Activated CD8-positive, alpha-beta T cell treated with anti-CD3 and anti-CD28 coated beads for 36 hours (primary cell): ENCODE results near the gene CCNI. TPM values are rescaled to one million over a fixed set of nuclear protein-coding genes. Genes with fewer than 3 reads are reported as not detected.
"Not testable (repeated sequence)": the region's sequence is repeated elsewhere in the genome, so short reads cannot be mapped to it uniquely, and the experiment has no call there.

ENCODE experiments used
- ATAC-seq: fragments of 200-7000 bp; cut with Tn5 transposase; one replicate; pipeline ENCODE4 v1.10.0; 2021; ENCODE audit warnings: mild to moderate bottlenecking, moderate library complexity
- CTCF ChIA-PET: fragments of 350-600 bp; sonication (Branson Sonifier 250); formaldehyde crosslinking; loops from one replicate; lab custom pipeline; 2021; ENCODE audit warnings: antibody characterized with exemption; lab: Charles Lee
- POLR2A ChIA-PET: fragments of 350-600 bp; sonication (Branson Sonifier 250); formaldehyde crosslinking; loops from one replicate; lab custom pipeline; 2021; ENCODE audit warnings: antibody characterized with exemption; lab: Charles Lee
- DNase-seq: peaks from one replicate; pipeline ENCODE4 v3.0.0-alpha.2; 2020
- H3K27ac Mint-ChIP-seq: one replicate; pipeline ENCODE4 v1.8.0; 2021; ENCODE audit warnings: mild to moderate bottlenecking, mixed read lengths
- H3K27me3 Mint-ChIP-seq: one replicate; pipeline ENCODE4 v1.8.0; 2021; ENCODE audit warnings: mixed read lengths
- H3K36me3 Mint-ChIP-seq: one replicate; pipeline ENCODE4 v1.8.0; 2021; ENCODE audit warnings: low read depth, mixed read lengths
- H3K4me1 Mint-ChIP-seq: one replicate; pipeline ENCODE4 v1.8.0; 2021; ENCODE audit warnings: low read depth, mixed read lengths
- H3K4me3 Mint-ChIP-seq: one replicate; pipeline ENCODE4 v1.8.0; 2021; ENCODE audit warnings: mild to moderate bottlenecking, moderate library complexity, mixed read lengths
- H3K9me3 Mint-ChIP-seq: one replicate; pipeline ENCODE4 v1.8.0; 2021; ENCODE audit warnings: mixed read lengths
- CTCF ChIP-seq: fragments of 200-600 bp; IDR thresholded peaks from one replicate; pipeline ENCODE4 v1.8.0; 2022; ENCODE audit warnings: antibody characterized with exemption, mild to moderate bottlenecking
- intact Hi-C: fragments of 100-400 bp; cut with micrococcal nuclease; formaldehyde crosslinking; loops from one replicate; pipeline ENCODE4 v1.10.0; 2022
- total RNA-seq, 2 experiments: library from RNA; stranded (reverse); gene quantifications; one replicate each; pipeline ENCODE4 v1.2.3, GENCODE V29; 2021

CCNI gene
- total RNA-seq, 2 experiments from 2014 or later, result 257 to 272 TPM

GRCh38 chr4:77074381-77074831, 1.4 kb downstream of the CCNI start:
- peaks cover 44% of the 10 kb centered on the region for H3K4me1 Mint-ChIP-seq
- no peak for DNase-seq
- ATAC-seq, result no peak

GRCh38 chr4:77073981-77074380, 1.8 kb downstream of the CCNI start:
- no peak overlapping the region for H3K4me3 Mint-ChIP-seq
- no peak for ATAC-seq
- intact Hi-C loops, result loop anchor here (5.0 kb wide), 1 partner anchor 128 kb away; no protein-coding TSS in a partner anchor
- peaks cover 45% of the 10 kb centered on the region for H3K4me1 Mint-ChIP-seq
- no peak overlapping the region for H3K27ac Mint-ChIP-seq
- ChIA-PET POLR2A (interaction anchor here (0.7 to 3.5 kb wide), 4 partner anchors 8 to 120 kb away, joined by 3 to 13 read pairs (median 3); no protein-coding TSS in a partner anchor), CTCF (interaction anchor here (1.0 to 4.5 kb wide), 7 partner anchors 9 to 130 kb away, joined by 3 to 26 read pairs (median 4); no protein-coding TSS in a partner anchor)
- H3K27me3 Mint-ChIP-seq, result no peaks in the 10 kb centered on the region
- no peaks in the 10 kb centered on the region for H3K9me3 Mint-ChIP-seq
- H3K36me3 Mint-ChIP-seq, result peaks cover 24% of the 10 kb centered on the region
- TF ChIP-seq CTCF, result no peak
- no peak for DNase-seq

More at GRCh38 chr4:77074381-77074831, 1.4 kb downstream of the CCNI start:
- Mint-ChIP-seq H3K4me3 (no peak overlapping the region), H3K27ac (no peak overlapping the region), H3K36me3 (peaks cover 25% of the 10 kb centered on the region), H3K27me3 (no peaks in the 10 kb centered on the region), H3K9me3 (no peaks in the 10 kb centered on the region)
- POLR2A ChIA-PET, result interaction anchor here (1.1 to 3.5 kb wide), 3 partner anchors 9 to 18 kb away, joined by 3 to 13 read pairs (median 3); no protein-coding TSS in a partner anchor
- TF ChIP-seq CTCF, result no peak
- CTCF ChIA-PET, result interaction anchor here (1.0 to 4.5 kb wide), 5 partner anchors 9 to 129 kb away, joined by 4 to 26 read pairs (median 5); no protein-coding TSS in a partner anchor
- intact Hi-C loops, result loop anchor here (5.0 kb wide), 1 partner anchor 128 kb away; no protein-coding TSS in a partner anchor

GRCh38 chr4:77073106-77073809, 2.5 kb downstream of the CCNI start:
- POLR2A ChIA-PET, result interaction anchor here (0.7 to 1.5 kb wide), 3 partner anchors 10 to 120 kb away, joined by 3 read pairs; no protein-coding TSS in a partner anchor
- peaks cover 26% of the 10 kb centered on the region for H3K36me3 Mint-ChIP-seq
- no peak for ATAC-seq
- peaks cover 47% of the 10 kb centered on the region for H3K4me1 Mint-ChIP-seq
- no peak overlapping the region for H3K27ac Mint-ChIP-seq
- intact Hi-C loops, result loop anchor here (5.0 kb wide), 1 partner anchor 129 kb away; no protein-coding TSS in a partner anchor
- H3K9me3 Mint-ChIP-seq, result no peaks in the 10 kb centered on the region
- H3K27me3 Mint-ChIP-seq, result no peaks in the 10 kb centered on the region
- no peak overlapping the region for H3K4me3 Mint-ChIP-seq
- DNase-seq, result no peak
- TF ChIP-seq CTCF, result no peak
- CTCF ChIA-PET, result interaction anchor here (1.0 to 4.5 kb wide), 6 partner anchors 8 to 130 kb away, joined by 3 to 26 read pairs (median 4); no protein-coding TSS in a partner anchor

GRCh38 chr4:77072195-77072753, 3.5 kb downstream of the CCNI start:
- H3K27me3 Mint-ChIP-seq, result no peaks in the 10 kb centered on the region
- H3K36me3 Mint-ChIP-seq, result peaks cover 25% of the 10 kb centered on the region
- ChIA-PET CTCF (interaction anchor here (1.2 to 4.5 kb wide), 5 partner anchors 19 to 131 kb away, joined by 3 to 26 read pairs (median 4); no protein-coding TSS in a partner anchor), POLR2A (interaction anchor here (0.9 to 2.5 kb wide), 2 partner anchors 9 to 83 kb away, joined by 4 to 8 read pairs; no protein-coding TSS in a partner anchor)
- ATAC-seq (no peak), DNase-seq (peak; percentile 60)
- H3K4me1 Mint-ChIP-seq, result peaks cover 41% of the 10 kb centered on the region
- peak overlapping the region; percentile 81 for H3K27ac Mint-ChIP-seq
- intact Hi-C loops, result loop anchor here (5.0 kb wide), 1 partner anchor 130 kb away; no protein-coding TSS in a partner anchor
- no peaks in the 10 kb centered on the region for H3K9me3 Mint-ChIP-seq
- H3K4me3 Mint-ChIP-seq, result peak overlapping the region; percentile 56
- no peak for TF ChIP-seq CTCF

GRCh38 chr4:77069514-77069913, 6.3 kb downstream of the CCNI start:
- intact Hi-C loops, DNase-seq, H3K9me3 Mint-ChIP-seq, H3K27me3 Mint-ChIP-seq, ATAC-seq: not testable (repeated sequence)
- peaks cover 39% of the 10 kb centered on the region for H3K4me1 Mint-ChIP-seq
- ChIA-PET CTCF (interaction anchor here (0.9 to 2.9 kb wide), 5 partner anchors 10 to 26 kb away, joined by 3 to 14 read pairs (median 5); no protein-coding TSS in a partner anchor), POLR2A (interaction anchor here (0.6 to 2.1 kb wide), 4 partner anchors 10 to 24 kb away, joined by 3 to 7 read pairs (median 4); no protein-coding TSS in a partner anchor)
- H3K4me3 Mint-ChIP-seq, result peak overlapping the region; percentile 10
- peak overlapping the region; percentile 79 for H3K27ac Mint-ChIP-seq
- H3K36me3 Mint-ChIP-seq, result peaks cover 33% of the 10 kb centered on the region
